Uterus (tissue), 4 donors: ENCODE measurements around the gene PDE8A. TPM values are rescaled to one million over a fixed set of nuclear protein-coding genes. Genes with fewer than 3 reads are reported as not detected.
A peak's percentile ranks its signal among the peaks of the same experiment; 100 is the strongest.

Source experiments
- DNase-seq, 2 donors: peaks; one replicate each; pipeline ENCODE4 v3.0.0-alpha.2; 2019 to 2020
- H3K27ac ChIP-seq, 2 donors: fragments of 200-600 bp; sonication (generic); 1 replicate in 1 of 2; 2 replicates in 1 of 2; pipeline ENCODE4 v1.5.1; 2016 to 2018
- H3K27me3 ChIP-seq, 2 donors: fragments of 200-600 bp; sonication (generic); one replicate each; pipeline ENCODE4 v1.5.1; 2018 to 2019; ENCODE audit warnings: control low read depth in 1 of 2
- H3K36me3 ChIP-seq, 2 donors: fragments of 200-600 bp; sonication (generic); one replicate each; pipeline ENCODE4 v1.5.1; 2019; ENCODE audit warnings: control low read depth in 1 of 2
- H3K4me1 ChIP-seq, 2 donors: fragments of 200-600 bp; sonication (generic); one replicate each; pipeline ENCODE4 v1.5.1; 2018 to 2019; ENCODE audit warnings: control low read depth in 1 of 2
- H3K4me3 ChIP-seq, 2 donors: fragments of 200-600 bp; sonication (generic); 1 replicate in 1 of 2; 2 replicates in 1 of 2; pipeline ENCODE4 v1.5.1; 2018 to 2019; ENCODE audit warnings: mild to moderate bottlenecking in 1 of 2
- H3K9me3 ChIP-seq, 2 donors: fragments of 200-600 bp; sonication (generic); one replicate each; pipeline ENCODE4 v1.5.1; 2019; ENCODE audit warnings: control low read depth in 1 of 2
- CTCF ChIP-seq, 4 experiments: fragments of 200-600 bp in 2 of 4; fragments of 450-650 bp in 2 of 4; sonication (generic) in 2 of 4; IDR thresholded peaks; one replicate each; pipeline ENCODE4 v1.5.1; 2016 to 2019; ENCODE audit warnings: antibody characterized with exemption in 4 of 4, mild to moderate bottlenecking in 2 of 4, moderate library complexity in 1 of 4
- POLR2A ChIP-seq, 2 donors: fragments of 450-650 bp; IDR thresholded peaks; one replicate each; pipeline ENCODE4 v1.6.1; 2016; ENCODE audit warnings: antibody characterized with exemption in 2 of 2, mild to moderate bottlenecking in 1 of 2, moderate library complexity in 1 of 2
- intact Hi-C: fragments of 100-400 bp; cut with DNase I; formaldehyde crosslinking; loops from one replicate; pipeline ENCODE4 v1.15.1; 2023; ENCODE audit warnings: low total_unique reads
- total RNA-seq, 4 donors: library from RNA; depleted of rRNA in 3 of 4; stranded (reverse); fragments of >200 nt in 3 of 4; gene quantifications; one replicate each; pipeline versions ENCODE4 v1.1.0 to v1.2.4, GENCODE V29; 2014 to 2023
- donor health status: DM: yes; HTN: yes; CAD: no.

PDE8A gene
- total RNA-seq, result 10 to 100 TPM; 25.1 to 67.0 (median 34.0) TPM

- H3K36me3 ChIP-seq, result no peaks in the 10 kb centered on the region
- no peak for DNase-seq
- peak within 1 kb of the TSS; percentile 89 to 95 for H3K27ac ChIP-seq
- H3K27me3 ChIP-seq, result no peaks in the 10 kb centered on the region
- H3K4me1 ChIP-seq, result no peaks in the 10 kb centered on the region
- TF ChIP-seq POLR2A (IDR thresholded peaks at IDR 0.05), result no peak
- TF ChIP-seq CTCF (IDR thresholded peaks at IDR 0.05), result peak in 3 of 4 experiments; percentile 7 to 14 (median 11)
- no peaks in the 10 kb centered on the region for H3K9me3 ChIP-seq
- intact Hi-C loops, result no loop called here
- H3K4me3 ChIP-seq, result peak within 1 kb of the TSS; percentile 54 to 82
These were observed at the start of gene PDE8A for GRCh38 chr15:84981711-84982300. TSS of gene PDE8A (plus strand) at chr15:84981856. CDS start at chr15:84982163, 307 bp downstream.

- no peaks in the 10 kb centered on the region for H3K36me3 ChIP-seq
- no peaks in the 10 kb centered on the region for H3K9me3 ChIP-seq
- no peak overlapping the region for H3K27ac ChIP-seq
- TF ChIP-seq CTCF (IDR thresholded peaks at IDR 0.05) (no peak), POLR2A (IDR thresholded peaks at IDR 0.05) (no peak)
- DNase-seq, result no peak
- intact Hi-C loops, result no loop called here
- no peak overlapping the region for H3K4me3 ChIP-seq
- H3K4me1 ChIP-seq, result no peaks in the 10 kb centered on the region
- no peaks in the 10 kb centered on the region for H3K27me3 ChIP-seq
These were observed 46.5 kb upstream of the PDE8A start for GRCh38 chr15:84934942-84935729.

GRCh38 chr15:84937144-84937543 lies 44.5 kb upstream of the PDE8A start:
- Histone ChIP-seq H3K4me3 (no peak overlapping the region), H3K9me3 (no peaks in the 10 kb centered on the region), H3K4me1 (no peaks in the 10 kb centered on the region), H3K36me3 (no peaks in the 10 kb centered on the region), H3K27ac (no peak overlapping the region), H3K27me3 (no peaks in the 10 kb centered on the region)
- DNase-seq, result no peak
- intact Hi-C loops, result no loop called here
- TF ChIP-seq CTCF (IDR thresholded peaks at IDR 0.05) (no peak), POLR2A (IDR thresholded peaks at IDR 0.05) (no peak)

DNA sequence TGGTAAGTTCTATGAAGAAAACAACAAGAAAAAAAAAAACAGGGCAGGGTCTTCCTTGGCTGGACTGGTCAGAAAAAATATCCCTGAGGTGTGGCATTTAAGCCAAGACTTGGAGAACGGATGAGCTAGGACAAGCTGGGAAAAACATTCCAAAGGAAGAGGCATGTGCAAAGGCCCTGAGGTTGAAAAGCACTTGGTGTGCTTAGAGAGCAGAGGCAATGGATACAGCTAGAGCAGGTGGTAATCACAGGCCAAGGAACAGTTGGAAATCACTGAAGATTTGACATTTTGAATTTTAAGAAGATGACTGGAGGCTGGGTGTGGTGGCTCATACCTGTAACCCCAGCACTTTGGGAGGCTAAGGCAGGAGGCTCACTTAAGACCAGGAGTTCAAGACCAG lies 42.9 kb upstream of the PDE8A start:
- no peak overlapping the region for H3K27ac ChIP-seq
- no peak for DNase-seq
- intact Hi-C loops, result no loop called here
- no peaks in the 10 kb centered on the region for H3K27me3 ChIP-seq
- no peaks in the 10 kb centered on the region for H3K4me1 ChIP-seq
- no peaks in the 10 kb centered on the region for H3K36me3 ChIP-seq
- no peaks in the 10 kb centered on the region for H3K9me3 ChIP-seq
- TF ChIP-seq POLR2A (IDR thresholded peaks at IDR 0.05) (no peak), CTCF (IDR thresholded peaks at IDR 0.05) (no peak)
- no peak overlapping the region for H3K4me3 ChIP-seq

- Histone ChIP-seq H3K27ac (no peak overlapping the region), H3K36me3 (no peaks in the 10 kb centered on the region), H3K9me3 (no peaks in the 10 kb centered on the region), H3K4me1 (no peaks in the 10 kb centered on the region), H3K27me3 (no peaks in the 10 kb centered on the region), H3K4me3 (no peak overlapping the region)
- intact Hi-C loops, result loop anchor here (10.0 kb wide), 1 partner anchor 86 kb away; no protein-coding TSS in a partner anchor
- DNase-seq, result no peak
- no peak for TF ChIP-seq CTCF (IDR thresholded peaks at IDR 0.05)
These were observed 41.3 kb upstream of the PDE8A start for GRCh38 chr15:84940399-84940798.
